ENCODE measurements around the gene ATP6V0B. TPM values are rescaled to one million over a fixed set of nuclear protein-coding genes. Genes with fewer than 3 reads are reported as not detected.

Gene ATP6V0B
- total and polyA plus RNA-seq, 10 of the 15 experiments (the other 5 are each of a cell fraction or from before 2014, with no cell fraction given): 65.3 to 250 (median 144) TPM

DNA sequence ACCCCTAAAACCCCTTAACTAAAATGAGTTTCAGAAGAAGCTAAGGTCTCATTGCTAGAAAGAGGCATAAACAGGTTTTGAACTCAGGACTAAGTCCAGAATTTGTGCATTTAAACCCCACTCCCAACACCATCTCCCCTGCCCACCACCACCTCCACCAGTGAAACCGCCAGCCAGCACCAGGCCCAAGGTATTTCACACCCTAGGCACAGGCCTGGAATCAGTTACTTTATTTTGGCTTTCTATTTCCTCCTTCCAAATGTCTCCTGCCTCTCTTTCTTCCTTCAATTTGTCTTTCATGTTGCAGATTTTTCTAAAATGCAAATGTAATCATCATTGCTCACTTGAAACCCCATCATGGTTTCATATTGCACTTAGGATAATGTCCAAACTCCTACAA, 29.9 kb upstream of the ATP6V0B start:
- no peaks in the 10 kb centered on the region for H3K27me3 ChIP-seq (replicated peaks in 1 of 2; ENCODE audit: control insufficient read depth in 2 of 2, insufficient read depth in 2 of 2, low read length in 1 of 2)
- intact Hi-C loops (cut with micrococcal nuclease; ENCODE audit: unreplicated experiment) (loop anchor here (5.0 kb wide), 2 partner anchors 92 to 238 kb away; partner anchors contain the start of gene ST3GAL3), in situ Hi-C loops (cut with MboI) (no loop called here)
- H3K4me1 ChIP-seq (ENCODE audit: control insufficient read depth, insufficient read depth, low read length): peaks cover 10% of the 10 kb centered on the region
- H3K9ac ChIP-seq (ENCODE audit: control insufficient read depth, insufficient read depth, low read length): no peak overlapping the region
- H3K79me2 ChIP-seq (ENCODE audit: control insufficient read depth, insufficient read depth, low read length): peaks cover 23% of the 10 kb centered on the region
- RAD21 ChIA-PET (ENCODE audit: unreplicated experiment): interaction anchor here (0.6 to 5.8 kb wide), 5 partner anchors 10 to 1096 kb away, joined by 3 to 78 read pairs (median 4); partner anchors contain the start of gene ARTN
- no peak overlapping the region for H2AFZ ChIP-seq (ENCODE audit: control insufficient read depth, low read depth, low read length)
- no peaks in the 10 kb centered on the region for H4K20me1 ChIP-seq (ENCODE audit: control insufficient read depth, insufficient read depth)
- no TSS peak for BruUV-seq (replicated peaks)
- TF ChIP-seq STAT3 (IDR thresholded peaks at IDR 0.05; ENCODE audit: low read depth, low read length) (no peak), YY1 (IDR thresholded peaks at IDR 0.05; ENCODE audit: low read depth, low read length) (no peak), BMI1 (IDR thresholded peaks at IDR 0.05; ENCODE audit: borderline replicate concordance) (no peak), EGR1 (IDR thresholded peaks at IDR 0.05; ENCODE audit: borderline replicate concordance in 1 of 2, low read depth in 2 of 2, low read length in 2 of 2) (no peak), MTA2 (IDR thresholded peaks at IDR 0.05; ENCODE audit: low read depth) (no peak), WRNIP1 (IDR thresholded peaks at IDR 0.05; ENCODE audit: borderline replicate concordance, low read depth, low read length) (no peak), MEF2A (IDR thresholded peaks at IDR 0.05; ENCODE audit: insufficient read depth, low read depth, low read length) (no peak), NFXL1 (IDR thresholded peaks at IDR 0.05; ENCODE audit: borderline replicate concordance) (no peak), RBBP5 (conservative IDR thresholded peaks at IDR 0.05) (no peak), BACH1 (IDR thresholded peaks at IDR 0.05; ENCODE audit: borderline replicate concordance) (no peak), MYB (IDR thresholded peaks at IDR 0.05; ENCODE audit: borderline replicate concordance, low read depth, low read length) (no peak), EZH2 (IDR thresholded peaks at IDR 0.05; ENCODE audit: borderline replicate concordance, control insufficient read depth, low read depth, low read length) (no peak), POLR2AphosphoS5 (IDR thresholded peaks at IDR 0.05; ENCODE audit: low read length) (no peak), IKZF1 (conservative IDR thresholded peaks at IDR 0.05) (no peak)
- TF ChIP-seq, protein P1, sequence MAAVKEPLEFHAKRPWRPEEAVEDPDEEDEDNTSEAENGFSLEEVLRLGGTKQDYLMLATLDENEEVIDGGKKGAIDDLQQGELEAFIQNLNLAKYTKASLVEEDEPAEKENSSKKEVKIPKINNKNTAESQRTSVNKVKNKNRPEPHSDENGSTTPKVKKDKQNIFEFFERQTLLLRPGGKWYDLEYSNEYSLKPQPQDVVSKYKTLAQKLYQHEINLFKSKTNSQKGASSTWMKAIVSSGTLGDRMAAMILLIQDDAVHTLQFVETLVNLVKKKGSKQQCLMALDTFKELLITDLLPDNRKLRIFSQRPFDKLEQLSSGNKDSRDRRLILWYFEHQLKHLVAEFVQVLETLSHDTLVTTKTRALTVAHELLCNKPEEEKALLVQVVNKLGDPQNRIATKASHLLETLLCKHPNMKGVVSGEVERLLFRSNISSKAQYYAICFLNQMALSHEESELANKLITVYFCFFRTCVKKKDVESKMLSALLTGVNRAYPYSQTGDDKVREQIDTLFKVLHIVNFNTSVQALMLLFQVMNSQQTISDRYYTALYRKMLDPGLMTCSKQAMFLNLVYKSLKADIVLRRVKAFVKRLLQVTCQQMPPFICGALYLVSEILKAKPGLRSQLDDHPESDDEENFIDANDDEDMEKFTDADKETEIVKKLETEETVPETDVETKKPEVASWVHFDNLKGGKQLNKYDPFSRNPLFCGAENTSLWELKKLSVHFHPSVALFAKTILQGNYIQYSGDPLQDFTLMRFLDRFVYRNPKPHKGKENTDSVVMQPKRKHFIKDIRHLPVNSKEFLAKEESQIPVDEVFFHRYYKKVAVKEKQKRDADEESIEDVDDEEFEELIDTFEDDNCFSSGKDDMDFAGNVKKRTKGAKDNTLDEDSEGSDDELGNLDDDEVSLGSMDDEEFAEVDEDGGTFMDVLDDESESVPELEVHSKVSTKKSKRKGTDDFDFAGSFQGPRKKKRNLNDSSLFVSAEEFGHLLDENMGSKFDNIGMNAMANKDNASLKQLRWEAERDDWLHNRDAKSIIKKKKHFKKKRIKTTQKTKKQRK (IDR thresholded peaks at IDR 0.05; ENCODE audit: low read depth, low read length): no peak
- POLR2A ChIA-PET: interaction anchor here (0.7 to 1.6 kb wide), 4 partner anchors 10 to 295 kb away, joined by 3 to 10 read pairs (median 4); partner anchors contain the start of gene KDM4A
- CTCF ChIA-PET: interaction anchor here (0.9 to 10.4 kb wide), 7 partner anchors 11 to 292 kb away, joined by 3 to 167 read pairs (median 11); partner anchors contain the start of gene ARTN
- H3K27ac ChIP-seq (ENCODE audit: control insufficient read depth, insufficient read depth): no peak overlapping the region
- H3K4me3 ChIP-seq: peak overlapping the region; percentile 36; the same call in 1 of the 2 replicates
- peak overlapping the region; percentile 21 for H3K4me2 ChIP-seq (ENCODE audit: control insufficient read depth, insufficient read depth)
- no peak for FAIRE-seq
- no peak for DNase-seq (ENCODE audit: low read depth, low spot score)
- H3K36me3 ChIP-seq (ENCODE audit: control insufficient read depth in 2 of 2, insufficient read depth in 2 of 2, low read length in 1 of 2): no peaks in the 10 kb centered on the region
- H3K9me3 ChIP-seq (replicated peaks; ENCODE audit: control insufficient read depth, insufficient read depth, low read length): no peaks in the 10 kb centered on the region
- SMC1A ChIA-PET (ENCODE audit: uncharacterized antibody, unreplicated experiment): interaction anchor here (0.9 to 7.2 kb wide), 7 partner anchors 11 to 412 kb away, joined by 3 to 100 read pairs (median 6); partner anchors contain the start of genes ARTN and KDM4A
- no peak for ATAC-seq
- WGBS (ENCODE audit: insufficient coverage, insufficient replicate concordance, low lambda C conversion rate, missing lambda C conversion rate): 100% methylated on average over 1 of the region's 1 CpG

All from GM12878 (cell line).